ENCODE results near the gene ADORA1. TPM values are rescaled to one million over a fixed set of nuclear protein-coding genes. Genes with fewer than 3 reads are reported as not detected.

The ADORA1 gene
- total and polyA plus RNA-seq, 4 donors = 0.33 to 1.1 (median 0.37) TPM

GRCh38 chr1:203146042-203146369 is 18.5 kb downstream of the ADORA1 start:
- WGBS = 95% methylated on average over 2 of the region's 2 CpGs
- H3K4me3 ChIP-seq (ENCODE audit: low read depth in 1 of 3, low read length in 3 of 3) = no peak overlapping the region

GRCh38 chr1:203146537-203146936 is 19.0 kb downstream of the ADORA1 start:
- WGBS = 91% methylated on average over 7 of the region's 7 CpGs
- TF ChIP-seq EGR1 (IDR thresholded peaks at IDR 0.05; ENCODE audit: low read depth in 2 of 2) (no peak), REST (IDR thresholded peaks at IDR 0.05) (no peak), ATF3 (IDR thresholded peaks at IDR 0.05) (no peak), FOXA1 (IDR thresholded peaks at IDR 0.05) (no peak), MAX (IDR thresholded peaks at IDR 0.05) (no peak), SP1 (IDR thresholded peaks at IDR 0.05) (no peak), HNF4A (conservative IDR thresholded peaks at IDR 0.05) (no peak), HNF4G (IDR thresholded peaks at IDR 0.05) (no peak), RXRA (IDR thresholded peaks at IDR 0.05) (no peak), JUND (IDR thresholded peaks at IDR 0.05) (no peak), YY1 (IDR thresholded peaks at IDR 0.05) (no peak), TAF1 (conservative IDR thresholded peaks at IDR 0.05) (no peak)

More at GRCh38 chr1:203146042-203146369, 18.5 kb downstream of the ADORA1 start:
- Histone ChIP-seq H3K27me3 (ENCODE audit: control insufficient read depth in 4 of 4, insufficient read depth in 4 of 4, low read length in 3 of 4) (no peaks in the 10 kb centered on the region), H3K4me1 (ENCODE audit: control insufficient read depth in 4 of 4, insufficient read depth in 4 of 4, low read length in 3 of 4) (no peaks in the 10 kb centered on the region), H3K36me3 (ENCODE audit: control insufficient read depth in 4 of 4, insufficient read depth in 3 of 4, low read depth in 1 of 4, low read length in 3 of 4) (no peaks in the 10 kb centered on the region), H3K9me3 (ENCODE audit: control insufficient read depth in 4 of 4, low read length in 3 of 4) (no peaks in the 10 kb centered on the region), H3K9ac (ENCODE audit: low read depth in 1 of 2, low read length in 2 of 2) (no peak overlapping the region), H3K27ac (ENCODE audit: low read depth in 1 of 2, low read length in 2 of 2) (no peak overlapping the region)
- DNase-seq (ENCODE audit: low spot score) = no peak
- TF ChIP-seq EGR1 (IDR thresholded peaks at IDR 0.05; ENCODE audit: low read depth in 2 of 2) (no peak), ATF3 (IDR thresholded peaks at IDR 0.05) (no peak), REST (IDR thresholded peaks at IDR 0.05) (no peak), HNF4A (conservative IDR thresholded peaks at IDR 0.05) (no peak), FOXA1 (IDR thresholded peaks at IDR 0.05) (no peak), HNF4G (IDR thresholded peaks at IDR 0.05) (no peak), YY1 (IDR thresholded peaks at IDR 0.05) (no peak), JUND (IDR thresholded peaks at IDR 0.05) (no peak), ZBTB33 (IDR thresholded peaks at IDR 0.05) (no peak), RXRA (IDR thresholded peaks at IDR 0.05) (no peak), SP1 (IDR thresholded peaks at IDR 0.05) (no peak)

More at GRCh38 chr1:203146537-203146936, 19.0 kb downstream of the ADORA1 start:
- Histone ChIP-seq H3K4me1 (ENCODE audit: control insufficient read depth in 4 of 4, insufficient read depth in 4 of 4, low read length in 3 of 4) (no peaks in the 10 kb centered on the region), H3K9me3 (ENCODE audit: control insufficient read depth in 4 of 4, low read length in 3 of 4) (no peaks in the 10 kb centered on the region), H3K36me3 (ENCODE audit: control insufficient read depth in 4 of 4, insufficient read depth in 3 of 4, low read depth in 1 of 4, low read length in 3 of 4) (no peaks in the 10 kb centered on the region), H3K27ac (ENCODE audit: low read depth in 1 of 2, low read length in 2 of 2) (no peak overlapping the region), H3K9ac (ENCODE audit: low read depth in 1 of 2, low read length in 2 of 2) (no peak overlapping the region), H3K27me3 (ENCODE audit: control insufficient read depth in 4 of 4, insufficient read depth in 4 of 4, low read length in 3 of 4) (no peaks in the 10 kb centered on the region), H3K4me3 (ENCODE audit: low read depth in 1 of 3, low read length in 3 of 3) (no peak overlapping the region)
- DNase-seq (ENCODE audit: low spot score) = no peak
